MCF 10A (cell line): ENCODE data around the gene STRIP2. TPM values are rescaled to one million over a fixed set of nuclear protein-coding genes. Genes with fewer than 3 reads are reported as not detected.
"Not testable (repeated sequence)": the region's sequence is repeated elsewhere in the genome, so short reads cannot be mapped to it uniquely, and the experiment has no call there.

Experiments
- BruUV-seq: library from RNA; stranded (reverse); fragments of 400-500 nt; replicated peaks from 2 replicates; lab custom pipeline; 2021; lab: Mats Ljungman, UMichigan
- CTCF ChIA-PET: fragments of 300-600 bp; sonication (Branson Sonifier 250); formaldehyde crosslinking; extraction: SDS; loops from one replicate; lab custom pipeline; 2021; ENCODE audit warnings: antibody characterized with exemption, inconsistent platforms; lab: Yijun Ruan, JAX
- POLR2A ChIA-PET: fragments of 300-600, 350-650 bp; sonication (Branson Sonifier 250); formaldehyde crosslinking; extraction: SDS; loops from one replicate; lab custom pipeline; 2020; ENCODE audit warnings: antibody characterized with exemption, inconsistent platforms; lab: Yijun Ruan, JAX
- DNase-seq: peaks from one replicate; pipeline ENCODE4 v3.0.0-alpha.2; 2018; ENCODE audit not compliant: unreplicated experiment
- H3K27ac Mint-ChIP-seq: one replicate; pipeline ENCODE4 v1.8.0; 2022; ENCODE audit warnings: mild to moderate bottlenecking, low read depth, mixed read lengths; ENCODE audit not compliant: unreplicated experiment
- H3K27me3 Mint-ChIP-seq: one replicate; pipeline ENCODE4 v1.8.0; 2022; ENCODE audit warnings: mixed read lengths; ENCODE audit not compliant: insufficient read depth, unreplicated experiment
- H3K36me3 Mint-ChIP-seq: one replicate; pipeline ENCODE4 v1.8.0; 2022; ENCODE audit warnings: mild to moderate bottlenecking, moderate library complexity, mixed read lengths; ENCODE audit not compliant: insufficient read depth, unreplicated experiment
- H3K4me1 Mint-ChIP-seq: one replicate; pipeline ENCODE4 v1.8.0; 2022; ENCODE audit warnings: mixed read lengths; ENCODE audit not compliant: insufficient read depth, unreplicated experiment
- H3K4me3 Mint-ChIP-seq: one replicate; pipeline ENCODE4 v1.8.0; 2022; ENCODE audit warnings: mild to moderate bottlenecking, moderate library complexity, mixed read lengths; ENCODE audit not compliant: unreplicated experiment
- H3K9me3 Mint-ChIP-seq: one replicate; pipeline ENCODE4 v1.8.0; 2022; ENCODE audit warnings: mixed read lengths; ENCODE audit not compliant: unreplicated experiment
- CTCF ChIP-seq: fragments of 200-600 bp; IDR thresholded peaks from one replicate; pipeline ENCODE4 v1.8.0; 2022; ENCODE audit warnings: antibody characterized with exemption, mild to moderate bottlenecking; ENCODE audit not compliant: unreplicated experiment
- intact Hi-C: fragments of 100-400 bp; cut with micrococcal nuclease; formaldehyde crosslinking; loops from 2 replicates; pipeline ENCODE4 v1.14.1; 2022
- total RNA-seq: library from RNA; stranded (reverse); gene quantifications from 2 replicates; pipeline ENCODE4 v1.2.3, GENCODE V29; 2022

STRIP2 gene
- total RNA-seq, 1 experiment from 2014 or later, result 6.3 TPM

GRCh38 chr7:129522088-129522970 is 88.1 kb downstream of the STRIP2 start:
- no peaks in the 10 kb centered on the region for H3K9me3 Mint-ChIP-seq
- intact Hi-C loops, result no loop called here
- no peak for DNase-seq
- peaks cover 6% of the 10 kb centered on the region for H3K36me3 Mint-ChIP-seq
- CTCF ChIA-PET, result interaction anchor here (0.6 kb wide), 1 partner anchor 51 kb away, joined by 3 read pairs; no protein-coding TSS in a partner anchor
- BruUV-seq, result no TSS peak
- no peak for TF ChIP-seq CTCF
- H3K27me3 Mint-ChIP-seq, result no peaks in the 10 kb centered on the region
- POLR2A ChIA-PET, result interaction anchor here (0.8 to 0.9 kb wide), 2 partner anchors 8 to 12 kb away, joined by 3 to 4 read pairs; no protein-coding TSS in a partner anchor
- no peak overlapping the region for H3K4me3 Mint-ChIP-seq
- no peak overlapping the region for H3K27ac Mint-ChIP-seq
- peaks cover 18% of the 10 kb centered on the region for H3K4me1 Mint-ChIP-seq

GRCh38 chr7:129522971-129523340 is 88.7 kb downstream of the STRIP2 start:
- peaks cover 6% of the 10 kb centered on the region for H3K36me3 Mint-ChIP-seq
- no TSS peak for BruUV-seq
- no peak for TF ChIP-seq CTCF
- no peaks in the 10 kb centered on the region for H3K27me3 Mint-ChIP-seq
- POLR2A ChIA-PET, result interaction anchor here (0.8 to 0.9 kb wide), 2 partner anchors 8 to 13 kb away, joined by 3 to 4 read pairs; no protein-coding TSS in a partner anchor
- CTCF ChIA-PET, result no interaction called here
- H3K9me3 Mint-ChIP-seq, result no peaks in the 10 kb centered on the region
- no peak for DNase-seq
- peaks cover 18% of the 10 kb centered on the region for H3K4me1 Mint-ChIP-seq
- H3K4me3 Mint-ChIP-seq, result no peak overlapping the region
- intact Hi-C loops, result no loop called here
- no peak overlapping the region for H3K27ac Mint-ChIP-seq

GRCh38 chr7:129523924-129524323 is 89.7 kb downstream of the STRIP2 start:
- Mint-ChIP-seq H3K27me3 (no peaks in the 10 kb centered on the region), H3K9me3 (no peaks in the 10 kb centered on the region), H3K36me3 (peaks cover 6% of the 10 kb centered on the region), H3K4me3 (no peak overlapping the region), H3K4me1 (peaks cover 18% of the 10 kb centered on the region), H3K27ac (no peak overlapping the region)
- TF ChIP-seq CTCF, result no peak
- ChIA-PET CTCF (interaction anchor here (0.7 to 0.9 kb wide), 2 partner anchors 8 to 822 kb away, joined by 3 to 4 read pairs; no protein-coding TSS in a partner anchor), POLR2A (interaction anchor here (0.6 to 1.0 kb wide), 2 partner anchors 27 to 297 kb away, joined by 3 read pairs; no protein-coding TSS in a partner anchor)
- intact Hi-C loops, result no loop called here
- DNase-seq, result no peak
- BruUV-seq, result no TSS peak

GRCh38 chr7:129524405-129524804 is 90.2 kb downstream of the STRIP2 start:
- intact Hi-C loops, BruUV-seq: not testable (repeated sequence)

More at GRCh38 chr7:129524405-129524804, 90.2 kb downstream of the STRIP2 start:
- peak; percentile 77 for DNase-seq
- H3K36me3 Mint-ChIP-seq, H3K27ac Mint-ChIP-seq, H3K9me3 Mint-ChIP-seq, H3K27me3 Mint-ChIP-seq, H3K4me3 Mint-ChIP-seq: not testable (repeated sequence)
- POLR2A ChIA-PET, result interaction anchor here (0.6 to 1.0 kb wide), 2 partner anchors 27 to 298 kb away, joined by 3 read pairs; no protein-coding TSS in a partner anchor
- H3K4me1 Mint-ChIP-seq, result peaks cover 18% of the 10 kb centered on the region
- CTCF ChIA-PET, result interaction anchor here (0.7 to 0.9 kb wide), 3 partner anchors 8 to 822 kb away, joined by 3 to 4 read pairs (median 3); no protein-coding TSS in a partner anchor
